ENCODE data around the gene CCNT2. TPM values are rescaled to one million over a fixed set of nuclear protein-coding genes. Genes with fewer than 3 reads are reported as not detected.
"Not testable (repeated sequence)": the region's sequence is repeated elsewhere in the genome, so short reads cannot be mapped to it uniquely, and the experiment has no call there.

CCNT2 gene
- total RNA-seq, 4 donors from 2014 or later = 16.1 to 29.1 (median 20.5) TPM

- TF ChIP-seq, protein P1, sequence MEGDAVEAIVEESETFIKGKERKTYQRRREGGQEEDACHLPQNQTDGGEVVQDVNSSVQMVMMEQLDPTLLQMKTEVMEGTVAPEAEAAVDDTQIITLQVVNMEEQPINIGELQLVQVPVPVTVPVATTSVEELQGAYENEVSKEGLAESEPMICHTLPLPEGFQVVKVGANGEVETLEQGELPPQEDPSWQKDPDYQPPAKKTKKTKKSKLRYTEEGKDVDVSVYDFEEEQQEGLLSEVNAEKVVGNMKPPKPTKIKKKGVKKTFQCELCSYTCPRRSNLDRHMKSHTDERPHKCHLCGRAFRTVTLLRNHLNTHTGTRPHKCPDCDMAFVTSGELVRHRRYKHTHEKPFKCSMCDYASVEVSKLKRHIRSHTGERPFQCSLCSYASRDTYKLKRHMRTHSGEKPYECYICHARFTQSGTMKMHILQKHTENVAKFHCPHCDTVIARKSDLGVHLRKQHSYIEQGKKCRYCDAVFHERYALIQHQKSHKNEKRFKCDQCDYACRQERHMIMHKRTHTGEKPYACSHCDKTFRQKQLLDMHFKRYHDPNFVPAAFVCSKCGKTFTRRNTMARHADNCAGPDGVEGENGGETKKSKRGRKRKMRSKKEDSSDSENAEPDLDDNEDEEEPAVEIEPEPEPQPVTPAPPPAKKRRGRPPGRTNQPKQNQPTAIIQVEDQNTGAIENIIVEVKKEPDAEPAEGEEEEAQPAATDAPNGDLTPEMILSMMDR (IDR thresholded peaks at IDR 0.05) = no peak
- TF ChIP-seq POLR2AphosphoS5 (IDR thresholded peaks at IDR 0.05) = no peak
- intact Hi-C loops (cut with DNase I) = loop anchor here (10.0 kb wide), 1 partner anchor 1014 kb away; no protein-coding TSS in a partner anchor
- no peaks in the 10 kb centered on the region for H3K9me3 ChIP-seq
Observed at GRCh38 chr2:134899204-134899603, 19.4 kb upstream of the CCNT2 start.

GRCh38 chr2:134900151-134900550 lies 18.5 kb upstream of the CCNT2 start:
- Histone ChIP-seq H3K9me3 (no peaks in the 10 kb centered on the region), H3K36me3 (no peaks in the 10 kb centered on the region), H3K4me3 (no peak overlapping the region), H3K4me1 (no peaks in the 10 kb centered on the region), H3K27me3 (no peaks in the 10 kb centered on the region), H3K27ac (replicated peaks in 1 of 4) (no peak overlapping the region)
- no peak for DNase-seq (ENCODE audit: extremely low spot score)
- TF ChIP-seq POLR2A (IDR thresholded peaks at IDR 0.05; ENCODE audit: low read depth) = no peak
- no peak for TF ChIP-seq EP300 (IDR thresholded peaks at IDR 0.05)
- TF ChIP-seq, protein P1 (IDR thresholded peaks at IDR 0.05) = no peak
- TF ChIP-seq POLR2AphosphoS5 (IDR thresholded peaks at IDR 0.05) = no peak
- intact Hi-C loops (cut with DNase I) = no loop called here
- 100% methylated on average over 1 of the region's 1 CpG for WGBS

More at GRCh38 chr2:134899204-134899603, 19.4 kb upstream of the CCNT2 start:
- no peaks in the 10 kb centered on the region for H3K36me3 ChIP-seq
- no peaks in the 10 kb centered on the region for H3K27me3 ChIP-seq
- H3K4me3 ChIP-seq = no peak overlapping the region
- no peak overlapping the region for H3K27ac ChIP-seq (replicated peaks in 1 of 4)
- DNase-seq (ENCODE audit: extremely low spot score) = no peak
- H3K4me1 ChIP-seq = no peaks in the 10 kb centered on the region

DNA sequence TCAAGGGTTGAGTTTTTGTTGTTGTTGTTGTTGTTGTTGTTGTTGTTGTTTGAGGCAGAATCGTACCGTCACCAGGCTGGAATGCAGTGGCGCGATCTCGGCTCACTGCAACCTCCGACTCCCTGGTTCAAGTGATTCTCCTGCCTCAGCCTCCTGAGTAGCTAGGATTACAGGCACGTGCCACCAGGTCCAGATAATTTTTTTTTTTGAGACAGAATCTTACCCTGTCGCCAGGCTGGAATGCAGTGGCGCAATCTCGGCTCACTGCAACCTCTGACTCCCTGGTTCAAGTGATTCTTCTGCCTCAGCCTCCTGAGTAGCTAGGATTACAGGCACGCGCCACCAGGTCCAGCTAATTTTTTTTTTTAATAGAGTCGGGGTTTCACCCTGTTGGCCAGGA lies 14.9 kb upstream of the CCNT2 start:
- DNase-seq (ENCODE audit: extremely low spot score); intact Hi-C loops (cut with DNase I); H3K4me1 ChIP-seq; H3K27me3 ChIP-seq; H3K36me3 ChIP-seq; H3K4me3 ChIP-seq; H3K27ac ChIP-seq (replicated peaks in 1 of 4); H3K9me3 ChIP-seq: not testable (repeated sequence)
- whole genome bisulfite sequencing = 92% methylated on average over 13 of the region's 13 CpGs

- Histone ChIP-seq H3K27ac (replicated peaks in 1 of 4) (no peak overlapping the region), H3K36me3 (no peaks in the 10 kb centered on the region), H3K4me1 (no peaks in the 10 kb centered on the region), H3K9me3 (peaks cover 0 to 7% (median 3%) of the 10 kb centered on the region in 4 donors), H3K4me3 (no peak overlapping the region), H3K27me3 (no peaks in the 10 kb centered on the region)
- no peak for DNase-seq (ENCODE audit: extremely low spot score)
- 89% methylated on average over 2 of the region's 2 CpGs for WGBS
- no peak for TF ChIP-seq POLR2AphosphoS5 (IDR thresholded peaks at IDR 0.05)
- intact Hi-C loops (cut with DNase I) = no loop called here
Observed at GRCh38 chr2:134905168-134905567, 13.5 kb upstream of the CCNT2 start.

DNA sequence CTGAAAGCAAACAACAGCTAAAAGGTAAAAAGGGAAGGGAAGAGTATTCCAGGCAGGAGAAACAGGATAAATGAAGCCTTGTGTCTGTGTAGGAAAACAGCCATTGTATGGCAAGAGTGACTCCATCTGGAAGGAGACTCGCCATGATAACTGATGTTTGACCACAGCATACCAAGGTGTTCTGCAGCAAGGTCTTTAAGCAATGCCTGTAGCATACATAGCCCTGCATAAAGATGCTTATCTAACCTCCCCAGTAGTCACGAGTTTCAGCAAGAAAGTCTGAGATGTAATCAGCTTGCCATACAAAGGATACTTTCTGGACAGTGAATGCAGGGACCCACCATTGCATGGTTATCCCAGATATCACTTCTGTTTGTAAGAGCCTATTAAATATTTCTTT lies 11.9 kb upstream of the CCNT2 start:
- Histone ChIP-seq H3K9me3 (peaks cover 0 to 7% (median 3%) of the 10 kb centered on the region in 4 donors), H3K4me1 (no peaks in the 10 kb centered on the region), H3K36me3 (no peaks in the 10 kb centered on the region), H3K27ac (replicated peaks in 1 of 4) (no peak overlapping the region), H3K27me3 (no peaks in the 10 kb centered on the region), H3K4me3 (no peak overlapping the region)
- 77% methylated on average over 2 of the region's 2 CpGs for WGBS
- TF ChIP-seq POLR2A (IDR thresholded peaks at IDR 0.05; ENCODE audit: low read depth) = no peak
- no peak for TF ChIP-seq POLR2AphosphoS5 (IDR thresholded peaks at IDR 0.05)
- TF ChIP-seq, protein P1 (IDR thresholded peaks at IDR 0.05) = no peak
- TF ChIP-seq EP300 (IDR thresholded peaks at IDR 0.05) = no peak
- intact Hi-C loops (cut with DNase I) = no loop called here
- DNase-seq (ENCODE audit: extremely low spot score) = no peak

GRCh38 chr2:134907441-134908116 lies 11.0 kb upstream of the CCNT2 start:
- 83% methylated on average over 1 of the region's 1 CpG for WGBS
- H3K4me1 ChIP-seq; H3K4me3 ChIP-seq; intact Hi-C loops (cut with DNase I); H3K36me3 ChIP-seq; H3K27ac ChIP-seq (replicated peaks in 1 of 4); DNase-seq (ENCODE audit: extremely low spot score); H3K27me3 ChIP-seq; H3K9me3 ChIP-seq: not testable (repeated sequence)

Data from esophagus muscularis mucosa (tissue), 4 donors.